Embryonic facial prominence (tissue), 1 donor: Measurements from ENCODE around the gene ARHGEF4.

ENCODE experiments used
- DNase-seq: peaks from one replicate; pipeline ENCODE4 v3.0.0-alpha.2; 2016; ENCODE audit errors: extremely low spot score

Gene ARHGEF4

DNA sequence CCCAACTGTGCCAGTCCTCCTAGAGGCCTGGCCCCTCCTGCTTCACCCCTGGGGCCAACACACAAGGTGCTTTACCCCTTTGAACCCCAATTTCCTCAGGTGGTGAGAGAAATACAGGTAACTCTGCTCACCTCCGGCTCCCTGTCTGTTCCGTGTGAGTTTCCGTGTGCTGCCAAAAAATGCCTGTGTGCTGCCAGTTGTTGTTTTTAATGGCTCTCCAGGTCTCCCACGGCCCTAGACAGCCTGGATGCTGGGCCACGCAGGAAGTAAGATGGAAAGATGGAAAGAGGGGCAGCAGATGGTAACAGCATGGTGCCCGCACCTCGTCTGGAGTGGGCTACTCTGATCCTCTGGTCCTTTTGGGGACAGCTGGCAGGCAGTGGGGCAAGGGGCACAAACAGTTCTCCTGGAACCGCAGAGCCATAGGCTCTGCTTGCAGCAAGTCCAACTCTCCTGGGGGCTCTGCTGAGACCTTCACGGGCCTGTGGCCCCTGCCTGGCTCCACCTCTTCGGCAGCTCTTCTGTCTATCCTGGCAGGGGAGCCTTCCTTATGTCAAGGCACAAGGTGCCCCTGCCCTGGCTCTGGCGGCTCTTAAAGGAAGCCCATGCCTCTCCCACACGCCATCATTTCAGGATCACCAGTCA lies 4.3 kb upstream of the ARHGEF4 start:
- no peak for DNase-seq

- no peak for DNase-seq
Observed at GRCh38 chr2:130834091-130834930, 2.4 kb upstream of the ARHGEF4 start.

- no peak for DNase-seq
Observed at GRCh38 chr2:130834931-130835765, 1.6 kb upstream of the ARHGEF4 start.

DNA sequence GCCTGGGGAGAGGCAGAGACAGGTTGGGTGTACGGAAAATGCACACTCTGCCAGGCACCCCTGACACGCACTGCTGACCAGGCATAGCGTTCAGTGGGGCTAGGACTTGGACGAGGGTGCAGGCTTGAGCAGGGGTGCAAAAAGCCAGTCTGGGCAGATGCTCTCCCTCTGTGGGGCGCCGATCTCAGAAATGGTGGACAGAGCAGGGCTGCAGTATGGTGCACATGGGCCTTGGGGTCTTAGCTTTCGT lies 1.0 kb upstream of the ARHGEF4 start:
- no peak for DNase-seq

- no peak for DNase-seq
Observed at GRCh38 chr2:130837175-130837810, 579 bp downstream of the ARHGEF4 start.

- no peak for DNase-seq
Observed at GRCh38 chr2:130837811-130838565, 1.3 kb downstream of the ARHGEF4 start.

GRCh38 chr2:130839011-130839780 lies 2.5 kb downstream of the ARHGEF4 start:
- no peak for DNase-seq

DNA sequence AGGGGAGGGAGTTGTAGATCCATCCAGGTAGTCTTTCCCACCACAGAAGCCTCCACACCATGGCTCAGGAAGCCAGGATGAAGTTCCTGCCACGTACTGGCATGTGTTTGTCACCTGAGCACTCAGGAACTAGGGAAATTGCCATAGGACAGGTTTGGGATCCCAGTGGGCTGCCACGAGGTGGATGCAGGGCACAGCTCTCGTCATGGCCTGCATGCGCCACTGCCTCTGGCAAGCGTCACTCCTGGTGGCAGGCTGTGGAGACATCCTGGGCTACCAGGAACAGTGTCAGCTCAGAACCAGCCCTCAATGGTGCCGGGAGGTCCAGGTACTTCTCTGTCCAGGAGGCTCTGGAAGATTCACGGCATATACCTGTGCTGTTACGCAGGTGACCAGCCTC lies 3.8 kb downstream of the ARHGEF4 start:
- DNase-seq, result no peak

DNA sequence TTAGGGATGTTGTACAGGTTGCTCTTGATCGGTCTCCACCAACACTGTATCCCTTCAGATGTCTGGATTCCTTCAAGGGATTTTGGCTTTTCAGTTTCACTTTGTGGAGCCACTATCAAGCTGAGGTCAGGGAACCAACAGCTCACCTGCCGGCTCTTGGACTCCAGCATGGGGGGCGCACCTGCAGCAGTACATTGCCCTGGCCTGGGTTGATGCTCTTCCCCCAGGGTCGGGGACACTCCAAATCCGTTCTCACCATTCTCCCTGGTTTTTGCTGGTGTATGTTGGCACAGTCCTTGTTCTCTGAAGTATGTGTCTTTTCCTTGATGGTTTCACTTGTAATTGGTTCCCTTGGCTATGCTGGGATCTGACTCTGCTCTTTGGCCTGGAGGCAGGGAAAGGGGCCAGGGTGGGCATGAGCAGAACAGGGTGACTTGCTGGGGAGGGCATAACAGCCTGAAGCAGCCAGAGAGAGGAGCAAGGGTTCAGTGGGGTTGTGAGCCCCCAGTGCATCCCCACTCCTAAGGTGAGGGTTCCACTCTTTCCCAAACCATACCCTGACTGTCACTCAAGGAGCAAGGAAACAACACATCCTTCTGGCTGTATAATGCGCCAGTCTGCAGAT lies 5.1 kb downstream of the ARHGEF4 start:
- DNase-seq, result no peak

DNA sequence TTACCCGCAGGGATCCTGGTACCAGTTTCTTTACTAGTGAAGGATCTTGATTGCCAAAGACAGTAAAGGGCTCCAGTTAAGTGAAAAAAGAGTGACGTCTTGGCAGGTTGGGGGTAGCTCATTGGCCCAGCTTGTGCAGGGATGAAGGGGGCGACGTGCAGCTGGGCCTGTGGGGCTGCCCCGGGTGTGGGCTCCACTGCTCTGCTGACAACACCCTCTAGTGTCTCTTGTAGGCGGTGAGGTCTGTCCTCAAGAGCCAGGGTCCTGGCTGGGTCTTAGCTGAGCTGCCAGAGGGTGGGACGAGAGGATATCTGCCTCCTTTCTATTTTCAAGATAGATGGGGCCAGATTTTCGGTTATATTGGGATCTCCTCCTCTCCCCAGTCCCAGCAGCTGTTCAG lies 6.1 kb downstream of the ARHGEF4 start:
- no peak for DNase-seq

DNA sequence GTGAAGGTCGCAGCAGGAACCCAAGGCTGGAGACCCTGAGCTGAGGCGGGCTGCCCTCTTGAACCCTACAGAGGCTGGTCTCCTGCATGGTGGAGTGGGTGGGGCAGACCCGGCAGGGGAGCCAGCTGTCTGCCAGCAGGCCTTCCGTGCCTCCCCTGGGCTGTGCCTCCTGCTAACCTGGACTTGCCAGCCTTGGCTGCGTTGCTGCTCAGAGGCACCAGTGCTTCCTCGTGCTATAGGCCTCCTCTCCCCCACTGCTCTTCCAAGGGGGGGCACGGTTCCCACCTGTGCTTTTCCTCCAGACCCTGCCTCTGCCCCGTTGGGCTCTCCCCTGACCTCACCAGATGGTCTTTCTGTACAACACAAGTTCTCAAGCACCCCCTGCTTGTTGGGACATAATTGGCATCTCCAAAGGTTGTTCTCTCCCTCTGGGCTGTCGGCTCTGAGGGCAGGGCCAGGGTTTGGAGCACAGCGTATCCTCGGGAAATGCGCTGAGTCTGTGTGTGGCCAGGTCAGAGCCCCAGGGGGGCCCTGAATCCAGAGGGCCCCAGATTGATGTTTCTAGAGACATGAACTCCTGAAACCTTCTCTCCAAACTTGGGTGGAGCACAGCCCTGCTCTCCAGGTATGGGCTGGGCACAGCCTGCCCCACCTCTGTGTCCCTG lies 6.7 kb downstream of the ARHGEF4 start:
- no peak for DNase-seq

GRCh38 chr2:130844161-130844560 lies 7.4 kb downstream of the ARHGEF4 start:
- DNase-seq, result no peak

DNA sequence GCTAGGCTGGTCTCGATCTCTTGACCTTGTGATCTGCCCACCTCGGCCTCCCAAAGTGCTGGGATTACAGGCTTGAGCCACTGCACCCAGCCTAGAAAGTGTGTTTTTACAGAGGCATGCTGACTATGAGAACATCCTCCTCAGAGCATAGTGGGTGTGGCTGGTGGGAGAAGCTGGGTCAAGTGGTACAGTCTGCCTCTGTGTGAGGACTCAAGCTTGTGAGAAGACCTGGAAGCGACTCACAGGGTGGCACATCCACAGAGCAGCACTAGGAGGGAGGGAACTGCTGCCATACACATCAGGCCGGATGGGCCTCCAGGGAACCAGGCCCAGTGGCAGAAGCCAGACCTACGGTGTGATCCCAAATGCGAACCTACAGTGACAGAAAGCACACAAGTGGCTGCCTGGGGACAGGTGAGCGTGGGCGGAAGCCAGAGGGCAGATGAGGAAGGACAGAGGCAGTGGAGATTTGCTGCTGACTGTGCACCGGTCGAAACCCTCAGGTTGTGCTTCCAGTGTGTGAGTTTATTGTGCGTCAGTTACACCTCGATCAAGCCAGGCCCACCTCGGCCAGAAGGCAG lies 8.9 kb downstream of the ARHGEF4 start:
- DNase-seq, result no peak

- DNase-seq, result no peak
Observed at GRCh38 chr2:130846233-130846632, 9.5 kb downstream of the ARHGEF4 start.

GRCh38 chr2:130846686-130847375 lies 10.1 kb downstream of the ARHGEF4 start:
- DNase-seq, result no peak

GRCh38 chr2:130847776-130848525 lies 11.2 kb downstream of the ARHGEF4 start:
- DNase-seq, result no peak

GRCh38 chr2:130848526-130849210 lies 12.0 kb downstream of the ARHGEF4 start:
- DNase-seq, result no peak
